Activated CD4-positive, alpha-beta T cell treated with anti-CD3 and anti-CD28 coated beads for 48 hours (primary cell): ENCODE results near the gene SMIM26.
"Not testable (repeated sequence)": the region's sequence is repeated elsewhere in the genome, so short reads cannot be mapped to it uniquely, and the experiment has no call there.

ENCODE experiments used
- DNase-seq: peaks from one replicate; pipeline ENCODE4 v3.0.0-alpha.2; 2020

Gene SMIM26, protein sequence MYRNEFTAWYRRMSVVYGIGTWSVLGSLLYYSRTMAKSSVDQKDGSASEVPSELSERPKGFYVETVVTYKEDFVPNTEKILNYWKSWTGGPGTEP

DNA sequence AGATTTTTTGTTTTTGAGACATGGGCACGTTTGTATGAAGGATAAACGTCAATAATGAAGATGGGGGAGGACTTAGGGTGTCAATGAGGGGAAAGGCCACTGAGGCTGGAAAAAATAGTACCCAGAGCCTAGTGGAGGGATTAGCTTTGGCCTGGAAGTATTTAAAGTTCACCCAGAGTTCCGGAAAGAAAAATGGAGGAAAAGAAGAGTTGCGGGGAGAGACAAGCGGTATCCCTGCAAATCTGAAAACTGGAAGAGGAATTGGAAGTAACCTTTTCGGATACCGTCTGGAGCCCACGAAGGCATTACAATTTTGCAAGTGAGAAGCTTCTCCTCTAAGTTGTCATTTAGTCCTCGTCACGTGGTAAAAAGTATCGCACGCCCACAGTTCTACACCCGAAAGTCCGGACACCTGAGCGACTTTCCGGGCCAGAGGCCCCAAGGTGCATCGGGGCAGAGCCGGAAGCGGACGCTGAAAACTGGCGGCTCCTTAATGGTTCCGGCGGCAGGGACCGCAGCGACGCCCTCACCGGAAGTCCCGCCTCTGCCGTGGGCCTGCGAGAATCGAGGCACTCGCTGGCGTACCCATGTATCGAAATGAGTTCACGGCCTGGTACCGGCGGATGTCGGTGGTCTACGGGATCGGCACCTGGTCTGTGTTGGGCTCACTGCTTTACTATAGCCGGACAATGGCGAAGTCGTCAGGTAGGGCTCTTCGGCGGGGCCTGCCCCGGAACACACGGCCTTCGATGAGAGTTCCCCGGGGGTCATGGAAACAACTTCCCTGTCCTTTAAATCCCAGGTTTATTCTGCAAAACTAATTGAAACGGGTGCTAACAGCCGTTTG lies at the start of gene SMIM26:
Gene SMIM26 (plus strand): TSS at position 541 of the 847 bp plus-strand sequence. CDS start 47 bp downstream, at position 588.
- DNase-seq, result peak; percentile 96

DNA sequence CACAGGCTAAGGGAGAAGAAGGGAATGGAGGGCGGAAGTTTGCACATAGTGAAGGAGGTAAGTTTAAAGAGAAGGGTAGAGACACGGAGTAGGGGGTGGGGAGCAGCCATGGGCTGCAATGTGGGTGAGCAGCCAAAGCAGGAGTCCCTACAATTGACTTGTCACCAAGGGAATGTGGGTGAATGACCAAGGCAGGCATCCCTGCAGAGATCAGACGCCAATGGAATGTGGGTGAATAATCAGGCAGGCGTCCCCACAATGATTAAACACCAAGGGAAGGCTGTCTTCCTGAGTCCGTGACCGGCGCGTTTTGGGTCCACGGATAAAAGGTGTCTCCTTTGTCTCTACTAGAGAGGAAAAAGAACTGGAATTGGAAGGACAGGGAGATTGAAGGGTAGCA lies 45.2 kb upstream of the SMIM26 start:
- not testable (repeated sequence) for DNase-seq

DNA sequence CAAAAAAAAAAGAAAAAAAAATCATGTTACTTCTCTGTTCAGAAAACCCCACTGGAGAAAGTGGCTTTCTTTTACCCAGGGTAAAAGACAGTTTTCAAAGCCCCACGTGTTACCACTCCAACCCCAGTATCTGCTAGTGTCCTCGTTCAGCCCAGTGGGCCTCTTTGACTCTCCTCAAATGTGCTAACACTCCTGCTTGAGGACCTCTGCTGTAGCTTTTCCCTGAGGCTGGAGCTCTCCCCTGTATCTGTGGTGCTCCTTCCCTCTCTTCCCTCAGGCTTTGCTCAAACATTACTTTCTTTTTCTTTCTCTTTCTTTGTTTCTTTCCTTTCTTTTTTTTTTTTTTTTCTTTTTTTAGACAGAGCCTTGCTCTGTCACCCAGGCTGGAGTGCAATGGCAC lies 44.2 kb upstream of the SMIM26 start:
- DNase-seq, result no peak

DNA sequence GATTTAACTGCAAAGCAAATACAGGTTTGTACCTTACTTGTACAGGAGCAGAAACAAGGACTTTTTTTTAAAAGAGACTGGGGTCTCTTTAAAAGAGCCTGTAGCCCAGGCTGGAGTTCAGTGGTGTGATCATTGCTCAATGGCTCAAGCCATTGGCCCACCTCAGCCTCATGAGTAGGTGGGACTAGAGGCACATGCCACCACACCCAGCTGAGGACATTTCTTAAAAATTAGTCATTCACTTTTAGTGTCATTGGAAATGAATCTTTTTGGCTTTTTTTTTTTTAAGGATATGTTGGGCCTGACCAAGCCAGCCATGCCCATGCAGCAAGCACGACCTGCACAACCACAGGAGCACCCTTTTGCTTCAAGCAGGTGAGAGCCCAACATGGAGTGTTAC lies 42.6 kb upstream of the SMIM26 start:
- DNase-seq, result no peak

DNA sequence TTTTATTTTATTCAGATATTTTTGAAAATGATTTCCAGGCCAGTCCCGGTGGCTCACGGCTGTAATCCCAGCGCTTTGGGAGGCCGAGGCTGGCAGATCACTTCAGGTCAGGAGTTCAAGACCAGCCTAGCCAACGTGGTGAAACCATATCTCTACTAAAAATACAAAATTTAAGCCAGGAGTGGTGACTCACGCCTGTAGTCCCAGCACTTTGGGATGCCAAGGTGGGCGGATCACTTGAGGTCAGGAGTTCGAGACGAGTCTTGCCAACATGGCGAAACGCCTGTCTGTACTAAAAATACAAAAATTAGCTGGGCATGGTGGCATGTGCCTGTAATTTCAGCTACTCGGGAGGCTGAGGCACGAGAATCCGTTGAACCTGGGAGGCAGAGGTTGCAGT lies 40.5 kb upstream of the SMIM26 start:
- not testable (repeated sequence) for DNase-seq

DNA sequence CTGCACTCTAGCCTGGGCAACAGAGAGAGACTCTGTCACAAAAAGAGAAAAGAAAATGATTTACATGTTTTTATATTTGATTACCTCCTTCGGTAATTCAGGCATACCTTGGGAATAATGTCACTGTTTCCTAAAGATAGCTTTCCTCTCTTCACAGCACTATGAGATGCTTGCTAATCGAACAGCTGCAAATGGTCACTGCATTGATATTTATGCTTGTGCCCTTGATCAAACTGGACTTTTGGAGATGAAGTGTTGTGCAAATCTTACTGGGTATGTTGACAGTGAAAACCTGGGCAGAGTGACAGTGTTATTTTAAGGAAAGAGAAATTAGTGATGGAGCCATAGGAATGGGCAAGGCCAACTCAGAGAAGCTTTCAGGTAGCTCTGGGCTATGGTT lies 39.9 kb upstream of the SMIM26 start:
- DNase-seq, result no peak

DNA sequence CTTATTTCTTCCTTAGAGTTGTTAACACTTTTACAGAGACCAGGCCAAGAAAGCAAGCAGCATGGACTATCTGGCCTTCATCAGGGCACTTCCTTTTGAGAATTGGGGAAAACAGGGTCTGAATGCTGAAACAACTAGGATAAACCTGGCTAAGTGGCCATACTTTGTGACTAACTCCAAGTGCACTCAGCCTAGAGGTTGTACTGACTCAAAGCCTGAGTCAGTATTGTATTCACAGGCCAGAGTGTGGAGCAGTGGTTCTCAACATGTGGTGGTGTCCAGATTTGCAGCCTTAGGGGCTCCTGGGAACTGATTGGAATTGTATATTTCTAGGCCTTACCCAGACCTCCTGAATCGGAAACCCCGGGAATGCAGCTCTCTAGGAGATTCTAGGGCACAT lies 39.4 kb upstream of the SMIM26 start:
- no peak for DNase-seq

DNA sequence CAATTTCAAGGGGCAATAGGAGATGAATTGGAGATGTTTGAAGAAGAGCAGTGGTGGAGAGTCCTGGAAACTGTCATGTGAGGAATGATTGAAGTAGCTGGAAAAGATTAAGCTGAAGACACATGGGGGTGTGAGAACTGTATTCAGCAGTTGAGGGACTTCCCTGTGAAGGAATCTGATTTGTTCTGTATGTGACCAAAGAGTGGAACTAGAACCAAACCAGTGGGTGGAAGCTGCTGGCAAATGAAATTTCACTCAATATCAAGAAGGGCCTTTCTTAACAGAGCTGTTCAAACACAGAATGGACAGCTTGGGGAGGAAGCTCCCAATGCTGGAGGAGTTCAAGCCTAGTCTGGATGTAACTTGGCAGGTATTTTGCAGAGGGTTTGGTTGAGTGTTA lies 38.2 kb upstream of the SMIM26 start:
- DNase-seq, result no peak

DNA sequence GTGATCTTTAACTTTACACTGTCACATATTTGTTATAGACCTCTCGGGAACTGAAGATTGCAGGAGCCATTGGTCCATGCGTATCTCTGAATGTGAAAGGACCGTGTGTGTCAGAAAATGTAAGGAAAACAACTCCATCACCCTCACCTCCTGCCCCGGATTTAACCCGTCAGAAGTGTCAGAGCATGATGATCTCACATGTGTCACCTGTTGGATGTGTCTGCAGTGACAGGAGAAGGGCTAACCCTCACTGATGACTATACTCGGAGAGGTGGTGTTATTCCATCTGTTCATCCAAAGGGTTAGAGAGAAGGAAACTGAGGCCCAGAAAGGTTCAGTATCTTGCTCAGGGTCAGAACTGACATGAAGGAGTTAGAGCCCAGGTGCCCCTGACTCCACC lies 34.6 kb upstream of the SMIM26 start:
- no peak for DNase-seq

DNA sequence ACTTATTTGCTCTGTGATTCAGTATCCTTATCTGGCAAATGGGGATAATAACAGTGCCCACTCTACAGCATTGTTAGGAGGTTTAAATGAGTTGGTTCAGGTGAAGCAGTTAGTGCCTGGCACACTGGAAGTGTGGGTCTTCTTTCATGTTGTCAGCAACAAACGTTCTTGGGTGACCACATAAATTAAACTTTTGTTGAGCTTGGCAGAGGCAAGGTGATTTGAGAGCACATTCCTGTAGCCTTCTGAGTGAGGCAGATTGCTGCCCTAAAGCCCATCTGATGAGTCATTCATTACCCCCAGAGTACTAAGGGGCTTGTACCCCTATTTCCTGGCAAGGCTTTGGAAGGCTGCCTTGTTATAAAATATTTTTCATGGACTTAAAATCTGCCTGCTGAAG lies 33.7 kb upstream of the SMIM26 start:
- DNase-seq, result no peak

DNA sequence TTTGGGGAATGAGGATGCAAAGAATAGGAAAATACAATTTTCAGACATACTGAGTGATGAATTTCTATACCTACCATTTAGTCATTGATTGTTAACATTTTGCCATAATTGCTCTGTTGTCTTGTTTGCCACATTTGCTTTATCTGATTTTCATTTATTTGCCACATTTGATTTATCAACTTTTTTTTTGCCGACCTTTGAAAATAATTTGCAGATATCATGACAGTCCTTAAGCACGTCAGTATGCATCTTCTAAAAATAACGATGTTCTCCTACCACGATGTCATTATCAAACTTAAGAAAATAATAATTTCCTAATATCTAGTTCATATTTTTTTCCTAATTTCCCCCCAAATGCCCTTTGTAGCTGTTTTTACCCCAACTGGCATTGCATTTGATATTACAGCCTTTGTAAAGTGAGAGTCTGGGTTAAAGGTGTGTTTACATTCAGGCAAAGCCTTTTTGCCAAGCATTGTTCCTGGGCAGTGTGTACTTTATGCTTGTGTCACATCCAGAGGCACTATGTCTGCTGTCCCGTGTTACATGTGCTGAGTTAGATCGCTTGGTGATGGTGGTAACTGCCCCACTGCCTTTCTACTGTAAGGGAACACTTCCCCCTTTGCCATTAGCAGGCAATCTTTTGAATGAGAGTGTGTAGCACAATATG lies 33.1 kb upstream of the SMIM26 start:
- no peak for DNase-seq

DNA sequence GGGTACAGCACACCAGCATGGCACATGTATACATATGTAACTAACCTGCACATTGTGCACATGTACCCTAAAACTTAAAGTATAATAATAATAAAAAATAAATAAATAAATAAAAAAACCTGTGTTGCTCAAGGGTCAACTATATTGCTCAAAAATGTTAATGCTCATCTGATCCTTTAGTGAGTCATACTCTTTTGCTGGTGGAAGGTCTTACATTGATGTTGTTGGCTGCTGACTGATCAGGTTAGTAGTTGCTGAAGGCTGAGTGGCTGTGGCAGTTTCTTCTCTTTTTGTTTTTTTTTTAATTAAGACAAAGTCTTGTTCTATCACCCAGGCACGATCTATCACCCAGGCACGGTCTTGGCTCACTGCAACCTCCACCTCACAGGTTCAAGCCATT lies 29.6 kb upstream of the SMIM26 start:
- DNase-seq, result no peak

DNA sequence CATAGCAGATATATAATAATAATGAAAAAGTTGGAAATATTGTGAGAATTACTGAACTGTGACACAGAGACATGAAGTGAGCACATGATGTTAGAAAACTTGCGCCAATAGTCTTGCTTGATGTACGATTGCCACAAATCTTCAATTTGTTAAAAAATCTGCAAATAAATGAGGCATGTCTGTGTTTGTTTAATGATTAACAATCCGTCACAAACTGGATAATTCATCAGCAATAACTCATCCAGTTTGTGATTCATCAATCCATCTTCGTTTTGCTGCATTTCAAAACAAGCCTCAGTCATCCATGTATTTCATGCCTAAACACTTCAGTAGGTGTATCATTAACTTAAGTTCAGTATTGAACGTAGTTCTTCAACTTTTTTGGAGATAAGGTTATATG lies 25.5 kb upstream of the SMIM26 start:
- no peak for DNase-seq

DNA sequence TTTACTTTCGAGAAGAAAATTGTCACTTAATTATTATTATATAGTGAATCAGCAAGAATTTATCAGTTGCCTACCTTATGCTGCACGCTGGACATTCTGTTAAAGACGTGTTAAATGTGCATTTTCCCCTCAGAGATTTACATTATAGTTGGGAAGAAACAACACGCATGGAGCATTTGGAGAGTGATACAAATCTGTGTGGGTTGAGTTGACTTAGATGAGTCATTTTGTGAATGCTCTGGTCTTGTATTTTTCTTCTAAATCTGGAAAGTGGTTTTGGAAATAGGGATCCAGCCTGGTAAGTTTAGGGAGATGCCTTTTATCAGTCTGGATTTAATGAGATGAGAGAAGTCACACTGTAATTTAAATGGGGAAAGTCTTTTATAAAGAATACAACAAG lies 24.0 kb upstream of the SMIM26 start:
- no peak for DNase-seq

DNA sequence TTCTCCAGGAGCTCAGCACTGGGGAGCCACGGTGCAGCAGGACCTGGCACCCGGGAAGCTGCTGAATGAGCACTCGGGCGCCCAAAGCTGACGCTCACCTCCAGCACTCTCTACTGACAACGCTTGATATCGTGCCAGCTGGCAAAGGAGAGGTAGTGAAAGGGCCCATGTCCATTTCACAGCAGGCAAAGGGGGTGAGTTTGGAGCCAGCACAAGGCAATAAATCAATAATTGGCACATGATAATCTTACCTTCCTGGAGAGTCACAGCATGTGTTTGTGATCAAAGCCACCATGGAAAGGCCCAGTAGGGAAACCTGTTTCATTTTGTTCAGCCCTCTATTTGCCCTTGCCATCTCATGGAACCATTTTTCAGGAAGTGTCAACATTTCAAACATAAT lies 23.3 kb upstream of the SMIM26 start:
- no peak for DNase-seq

DNA sequence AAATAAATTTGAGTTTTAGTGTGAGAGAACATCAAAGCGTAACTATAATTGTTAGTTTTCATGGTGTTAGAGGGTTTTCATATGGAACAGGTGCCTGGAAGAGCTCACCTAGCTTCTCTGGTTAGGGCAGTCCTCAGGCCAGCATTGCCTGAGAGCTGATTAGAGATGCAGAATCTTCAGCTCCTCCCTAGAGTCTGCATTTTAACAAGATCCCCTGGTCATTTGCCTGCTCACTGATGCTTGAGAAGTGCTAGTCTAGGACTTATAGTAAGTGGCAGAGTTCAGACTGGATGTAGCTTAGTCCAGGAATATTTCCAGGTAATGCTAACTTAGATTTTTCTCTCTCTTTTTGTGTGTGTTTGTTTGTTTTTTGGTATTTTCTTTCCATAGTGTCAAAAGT lies 21.7 kb upstream of the SMIM26 start:
- no peak for DNase-seq

DNA sequence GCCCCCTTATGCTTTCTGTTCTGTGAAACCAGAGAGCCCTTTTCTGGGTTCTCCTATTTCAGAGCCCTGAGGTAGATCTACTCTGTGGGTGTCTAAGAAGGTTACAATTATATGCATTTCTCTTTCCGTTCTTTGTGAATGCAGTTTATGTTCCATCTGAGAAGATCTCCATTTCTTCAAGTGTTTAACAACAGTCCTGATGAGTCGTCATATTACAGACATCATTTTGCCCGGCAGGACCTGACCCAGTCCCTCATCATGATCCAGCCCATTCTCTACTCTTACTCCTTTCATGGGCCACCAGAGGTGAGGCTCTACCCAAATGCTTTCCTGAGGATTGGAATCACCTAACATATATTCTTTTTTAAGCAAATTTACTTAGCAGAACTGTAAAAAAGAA lies 18.8 kb upstream of the SMIM26 start:
- DNase-seq, result no peak

DNA sequence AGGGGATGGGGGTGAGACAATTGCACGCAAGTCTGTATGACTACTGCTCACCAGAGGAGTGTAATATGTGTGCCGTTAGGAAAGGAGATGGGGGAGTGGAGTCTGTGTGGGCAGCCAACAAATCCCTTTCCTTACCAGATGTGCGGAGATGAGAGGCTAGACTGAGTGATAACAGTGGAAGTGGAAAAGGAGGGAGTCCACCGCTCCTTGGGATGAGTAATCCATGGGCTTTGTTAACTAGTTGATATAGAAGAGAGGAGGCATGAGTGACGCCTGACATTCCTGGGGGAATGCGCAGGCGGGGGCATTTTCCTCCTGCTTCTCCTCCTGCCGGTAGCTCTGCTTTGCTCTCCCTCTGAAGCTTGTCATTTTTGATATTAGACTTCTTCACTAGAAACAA lies 13.5 kb upstream of the SMIM26 start:
- DNase-seq, result no peak

DNA sequence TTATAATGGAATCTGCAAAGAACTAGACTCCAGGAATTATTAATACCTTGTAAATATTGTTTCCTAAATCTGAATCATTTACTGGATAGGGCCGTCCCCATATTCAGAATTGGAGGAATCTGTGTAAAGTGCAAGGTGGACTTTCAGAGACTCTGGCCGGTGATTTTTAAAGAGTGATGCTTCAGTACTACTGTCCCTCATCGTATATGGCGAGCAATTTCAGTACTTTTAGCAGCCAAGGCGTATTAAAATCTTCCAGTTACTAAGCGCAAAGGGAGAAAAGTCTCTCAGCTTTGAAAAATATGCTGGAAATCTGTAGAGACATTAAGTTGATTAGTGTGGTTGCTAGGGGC lies 483 bp downstream of the SMIM26 start:
- DNase-seq, result no peak

DNA sequence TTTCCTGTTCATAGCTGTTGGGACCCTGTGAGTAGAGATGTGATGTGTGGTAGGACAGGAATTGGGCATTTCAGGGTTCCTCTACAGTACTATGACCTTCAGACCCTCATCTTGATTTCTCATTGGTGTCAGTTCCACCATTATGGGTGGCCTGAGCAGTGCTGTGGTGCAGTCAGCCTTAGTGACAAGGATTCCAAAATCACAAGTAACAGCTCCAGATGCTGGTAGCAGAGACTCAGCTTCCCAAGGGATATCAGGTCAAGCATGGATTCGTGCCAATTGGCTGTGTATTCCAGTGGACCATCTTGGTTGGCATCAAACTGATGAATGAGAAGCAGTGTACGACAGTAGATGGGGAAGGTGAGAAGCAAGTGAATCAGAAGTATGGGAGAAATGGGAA lies 3.8 kb downstream of the SMIM26 start:
- no peak for DNase-seq

DNA sequence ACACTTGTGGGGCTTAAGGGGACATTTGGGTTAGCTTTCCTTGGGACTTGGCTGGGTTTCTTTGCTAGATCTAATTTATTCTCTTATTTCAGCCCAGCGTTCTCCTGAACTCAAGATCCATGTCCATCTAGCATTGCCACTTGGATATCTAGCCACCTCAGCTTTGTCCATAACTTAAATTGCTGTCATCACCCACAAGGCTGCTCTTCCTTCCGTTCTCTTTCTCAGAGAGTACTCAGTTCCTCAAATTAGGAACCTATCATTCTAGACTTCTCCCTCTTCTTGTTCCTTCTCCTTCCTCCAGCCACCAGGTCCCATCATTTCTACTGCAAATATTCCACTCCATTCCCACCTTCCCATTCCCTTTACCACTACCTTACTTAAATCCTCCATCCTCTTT lies 4.3 kb downstream of the SMIM26 start:
- DNase-seq, result no peak

DNA sequence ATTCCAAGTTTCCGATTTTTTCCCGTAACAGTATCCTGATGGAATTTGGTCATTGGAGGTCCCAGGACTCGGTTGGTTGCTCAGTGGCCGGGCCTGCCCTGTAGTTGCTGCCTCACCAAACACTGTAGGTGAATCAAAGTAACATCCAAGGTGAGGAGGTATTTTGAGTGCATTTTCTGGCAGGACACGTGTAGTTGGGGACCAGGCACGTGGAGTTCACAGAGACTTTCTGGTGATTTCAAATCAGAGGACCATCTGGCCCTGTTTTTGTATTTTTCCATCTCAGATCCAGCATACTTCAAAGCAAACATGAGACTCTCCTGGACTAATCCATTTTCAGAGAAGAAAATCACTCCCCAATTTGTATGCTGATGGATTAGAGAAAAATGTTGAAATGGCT lies 10.7 kb downstream of the SMIM26 start:
- no peak for DNase-seq

DNA sequence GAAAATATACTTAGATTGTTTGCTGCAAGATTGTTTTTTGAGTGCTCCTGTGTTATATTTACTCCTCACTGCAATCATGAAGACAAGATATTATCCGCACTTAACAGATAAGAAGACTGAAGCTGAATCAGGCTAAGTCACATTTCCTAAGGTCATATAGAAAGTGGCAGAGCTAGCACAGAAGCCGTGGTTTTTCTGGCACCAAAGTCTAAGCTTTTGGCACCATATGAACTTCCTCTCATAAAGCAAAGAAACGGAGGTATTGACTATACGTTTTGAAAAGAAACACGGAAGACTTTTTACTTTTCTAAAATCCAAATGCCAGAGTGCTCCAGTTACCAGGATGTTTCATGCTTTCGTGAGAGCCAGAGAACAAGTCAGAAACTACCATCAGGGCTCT lies 11.3 kb downstream of the SMIM26 start:
- no peak for DNase-seq

DNA sequence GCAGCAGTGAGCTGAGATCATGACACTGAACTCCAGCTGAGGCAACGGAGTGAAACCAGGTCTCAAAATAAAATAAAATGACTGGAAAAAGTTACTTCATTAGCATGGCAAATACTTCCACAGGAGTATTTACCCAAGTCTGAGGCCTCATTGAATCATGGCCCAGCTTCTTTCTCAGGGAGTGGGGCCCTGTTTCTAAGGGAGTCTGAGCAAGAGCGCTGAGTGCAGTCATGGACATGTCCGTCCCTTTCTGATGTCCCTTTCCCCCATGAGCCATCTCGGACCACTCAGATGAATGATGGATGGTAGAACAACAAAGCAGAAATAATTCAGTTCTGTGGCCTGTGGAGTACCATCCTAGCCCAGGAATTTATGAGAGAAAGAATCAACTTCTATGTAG lies 12.8 kb downstream of the SMIM26 start:
- DNase-seq, result no peak

DNA sequence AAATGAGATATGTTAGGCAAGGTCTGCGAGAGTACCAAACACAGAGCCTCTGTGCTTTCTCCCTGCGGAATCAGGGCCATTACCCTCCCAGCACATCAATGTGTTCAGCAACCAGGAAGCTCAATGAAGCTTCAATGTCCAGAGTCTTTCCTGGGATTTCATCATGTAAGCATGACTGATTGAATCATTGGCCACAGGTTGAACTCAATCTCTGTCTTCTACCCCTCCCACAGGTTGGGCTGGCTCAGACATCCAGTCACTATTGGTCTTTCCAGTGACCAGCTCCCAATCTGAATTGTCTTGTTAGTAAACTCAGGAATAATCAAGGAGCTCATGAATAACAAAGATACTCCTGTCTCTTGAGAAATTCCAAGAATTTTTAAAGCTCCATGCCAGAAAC lies 17.9 kb downstream of the SMIM26 start:
- DNase-seq, result no peak
